Tibial nerve (tissue), 4 donors: Measurements from ENCODE around the gene GRIN2C. TPM values are rescaled to one million over a fixed set of nuclear protein-coding genes. Genes with fewer than 3 reads are reported as not detected.
"Not testable (repeated sequence)": the region's sequence is repeated elsewhere in the genome, so short reads cannot be mapped to it uniquely, and the experiment has no call there.

Source experiments
- DNase-seq, 2 donors: peaks; one replicate each; pipeline ENCODE4 v3.0.0-alpha.2; 2019; ENCODE audit warnings: low spot score in 2 of 2
- H3K27ac ChIP-seq, 4 donors: fragments of 200-600 bp; sonication (generic) in 3 of 4; one replicate each; pipeline ENCODE4 v1.5.1; 2017 to 2019; ENCODE audit warnings: mild to moderate bottlenecking in 1 of 4
- H3K27me3 ChIP-seq, 2 donors: fragments of 200-600 bp; sonication (generic) in 1 of 2; one replicate each; pipeline versions ENCODE4 v1.5.1 to v1.6.0; 2017 to 2019
- H3K36me3 ChIP-seq, 3 donors: fragments of 200-600 bp; sonication (generic); one replicate each; pipeline ENCODE4 v1.5.1; 2018 to 2019
- H3K4me1 ChIP-seq, 4 donors: fragments of 200-600 bp; sonication (generic) in 3 of 4; one replicate each; pipeline ENCODE4 v1.5.1; 2017 to 2019
- H3K4me3 ChIP-seq, 4 donors: fragments of 200-600 bp; sonication (generic) in 3 of 4; one replicate each; pipeline ENCODE4 v1.5.1; 2017 to 2019; ENCODE audit warnings: mild to moderate bottlenecking in 1 of 4, moderate library complexity in 1 of 4
- H3K9me3 ChIP-seq, 4 donors: fragments of 200-600 bp; sonication (generic) in 3 of 4; one replicate each; pipeline ENCODE4 v1.5.1; 2017 to 2019
- CTCF ChIP-seq, 5 experiments: fragments of 200-600 bp in 3 of 5; fragments of 450-650 bp in 2 of 5; sonication (generic) in 3 of 5; IDR thresholded peaks; one replicate each; pipeline ENCODE4 v1.5.1; 2016 to 2019; ENCODE audit warnings: antibody characterized with exemption in 5 of 5, mild to moderate bottlenecking in 3 of 5, moderate library complexity in 2 of 5
- EP300 ChIP-seq, 2 donors: sonication (generic); formaldehyde crosslinking; IDR thresholded peaks; one replicate each; pipeline ENCODE4 v1.6.1; 2017; ENCODE audit warnings: antibody characterized with exemption in 2 of 2, mild to moderate bottlenecking in 1 of 2
- POLR2A ChIP-seq, 2 donors: fragments of 450-650 bp; IDR thresholded peaks; one replicate each; pipeline ENCODE4 v1.6.1; 2017; ENCODE audit warnings: antibody characterized with exemption in 2 of 2, mild to moderate bottlenecking in 2 of 2, moderate library complexity in 2 of 2
- WGBS, 2 donors: methylation state at CpG; one replicate each; pipeline ENCODE4 v1.1.5; 2018; 5-methylcytosine and 5-hydroxymethylcytosine counted together
- total RNA-seq, 4 donors: library from RNA; depleted of rRNA; stranded (reverse); fragments of >200 nt; gene quantifications; one replicate each; pipeline ENCODE4 v1.1.0, GENCODE V29; 2016

Gene GRIN2C
- total RNA-seq, 4 donors from 2014 or later: 0.22 to 3.6 (median 0.50) TPM

DNA sequence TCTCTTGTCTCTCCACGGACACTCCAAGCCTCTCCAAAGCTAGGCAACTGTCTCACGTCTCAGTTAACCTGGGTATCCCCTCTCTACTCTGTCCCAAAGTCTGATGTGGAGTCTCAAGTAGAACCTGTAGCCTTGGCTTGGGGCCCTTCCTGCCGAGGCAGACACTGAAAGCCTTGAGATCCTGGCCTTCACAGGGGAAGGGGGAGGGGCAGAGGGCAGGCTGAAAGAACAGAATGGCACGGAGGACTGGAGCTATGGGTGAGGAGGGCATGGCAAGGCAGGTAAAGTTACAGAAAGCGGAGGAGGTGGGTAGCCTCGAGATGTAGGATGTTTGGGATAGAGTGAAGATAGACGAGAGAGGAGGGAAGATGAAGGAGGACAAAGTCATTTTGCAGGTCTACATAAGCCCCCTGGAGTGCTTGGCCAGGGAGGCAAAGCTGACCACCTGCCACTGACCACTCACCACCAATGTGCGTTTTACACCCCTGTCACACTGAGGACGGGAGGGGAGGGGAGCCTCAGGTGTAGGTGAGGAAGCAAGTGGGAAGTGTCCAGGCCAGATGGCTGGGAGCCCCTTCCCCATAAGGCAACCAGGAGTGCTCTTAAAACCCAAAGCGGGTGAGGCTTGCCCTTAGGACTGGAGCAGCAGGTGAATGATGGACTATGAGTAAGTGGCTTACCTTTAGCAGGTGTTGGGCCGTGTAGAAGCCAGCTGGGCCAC, 11.8 kb upstream of the GRIN2C start:
- H3K27me3 ChIP-seq: no peaks in the 10 kb centered on the region
- peaks cover 0 to 24% (median 11%) of the 10 kb centered on the region in 4 donors for H3K4me1 ChIP-seq
- no peak for DNase-seq
- TF ChIP-seq EP300 (IDR thresholded peaks at IDR 0.05) (no peak), POLR2A (IDR thresholded peaks at IDR 0.05) (no peak), CTCF (IDR thresholded peaks at IDR 0.05) (no peak)
- 78 to 85% methylated on average over 11 of the region's 11 CpGs for WGBS, 2 donors
- peak overlapping the region in 1 of 4 donors; percentile 71 for H3K4me3 ChIP-seq
- H3K36me3 ChIP-seq: peaks cover 0 to 8% (median 0%) of the 10 kb centered on the region in 3 donors
- H3K27ac ChIP-seq: no peak overlapping the region
- H3K9me3 ChIP-seq: no peaks in the 10 kb centered on the region

- no peak for TF ChIP-seq POLR2A (IDR thresholded peaks at IDR 0.05)
- TF ChIP-seq CTCF (IDR thresholded peaks at IDR 0.05): no peak
- TF ChIP-seq EP300 (IDR thresholded peaks at IDR 0.05): no peak
- DNase-seq: no peak
- WGBS, 2 donors: 75 to 77% methylated on average over 3 of the region's 3 CpGs
Observed at GRCh38 chr17:74870512-74870911, 10.8 kb upstream of the GRIN2C start.

GRCh38 chr17:74870028-74870427, 10.3 kb upstream of the GRIN2C start:
- H3K36me3 ChIP-seq: peaks cover 0 to 12% (median 0%) of the 10 kb centered on the region in 3 donors
- H3K27me3 ChIP-seq, H3K27ac ChIP-seq, H3K4me3 ChIP-seq, DNase-seq, H3K9me3 ChIP-seq: not testable (repeated sequence)
- H3K4me1 ChIP-seq: peaks cover 0 to 24% (median 11%) of the 10 kb centered on the region in 4 donors
- 88 to 89% methylated on average over 8 to 9 of the region's 9 CpGs for WGBS, 2 donors

More at GRCh38 chr17:74870512-74870911, 10.8 kb upstream of the GRIN2C start:
- Histone ChIP-seq H3K4me3 (no peak overlapping the region), H3K9me3 (no peaks in the 10 kb centered on the region), H3K4me1 (peaks cover 0 to 24% (median 11%) of the 10 kb centered on the region in 4 donors), H3K27me3 (no peaks in the 10 kb centered on the region), H3K27ac (no peak overlapping the region), H3K36me3 (peaks cover 0 to 12% (median 0%) of the 10 kb centered on the region in 3 donors)

DNA sequence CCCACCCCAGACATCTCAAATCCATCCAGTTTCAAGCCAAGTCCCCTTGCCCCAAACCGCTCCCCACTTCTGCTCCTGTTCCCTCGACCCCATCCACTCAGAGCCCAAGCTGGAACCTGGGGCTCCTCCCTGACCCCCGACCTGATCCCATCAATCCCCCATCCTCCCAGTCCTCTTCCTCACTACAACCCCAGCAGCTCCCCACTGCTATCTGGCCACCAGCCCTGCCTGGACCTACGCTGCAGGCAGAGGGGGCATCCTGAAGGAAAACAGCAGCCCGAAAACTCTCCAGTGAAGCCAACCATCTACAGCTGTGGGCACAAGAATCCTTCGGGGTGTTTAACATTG, 9.2 kb upstream of the GRIN2C start:
- WGBS, 2 donors: 85 to 96% methylated on average over 6 of the region's 6 CpGs

DNA sequence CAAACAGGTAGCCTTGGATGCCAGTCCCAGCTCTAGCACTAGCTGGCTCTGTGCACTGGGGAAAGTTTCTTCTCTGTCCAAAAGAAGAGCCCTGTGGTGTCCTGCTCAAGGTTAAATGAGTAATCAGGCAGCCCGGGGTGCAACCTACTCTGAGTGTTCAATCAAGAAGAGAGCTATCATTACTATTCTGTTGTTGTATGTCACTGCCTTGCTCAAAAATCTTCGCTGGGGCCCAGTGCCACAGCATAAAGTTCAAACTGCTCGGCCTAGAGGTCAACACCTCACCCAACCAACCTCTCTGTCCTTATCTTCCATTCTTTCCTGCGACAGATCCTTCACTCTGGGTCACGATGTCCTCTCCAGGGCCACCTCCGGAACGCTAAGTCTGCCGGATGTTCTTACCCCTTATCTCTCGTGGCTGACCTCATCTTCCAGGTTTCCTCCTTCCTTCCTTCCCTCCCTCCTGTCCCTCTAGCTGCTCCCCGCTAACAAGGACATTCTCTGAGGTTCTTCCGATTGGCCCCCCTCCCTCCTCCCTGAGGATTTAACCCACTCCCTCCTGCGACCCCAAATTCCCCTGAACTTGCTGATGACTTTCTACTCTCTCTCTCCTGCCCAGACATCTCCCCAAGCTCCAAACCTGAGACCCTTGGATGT, 8.7 kb upstream of the GRIN2C start:
- H3K36me3 ChIP-seq: peaks cover 0 to 17% (median 0%) of the 10 kb centered on the region in 3 donors
- H3K4me3 ChIP-seq: no peak overlapping the region
- no peaks in the 10 kb centered on the region for H3K27me3 ChIP-seq
- WGBS, 2 donors: 75 to 79% methylated on average over 12 of the region's 12 CpGs
- peaks cover 0 to 22% (median 8%) of the 10 kb centered on the region in 4 donors for H3K4me1 ChIP-seq
- no peak for DNase-seq
- TF ChIP-seq CTCF (IDR thresholded peaks at IDR 0.05) (no peak), POLR2A (IDR thresholded peaks at IDR 0.05) (no peak)
- no peak overlapping the region for H3K27ac ChIP-seq
- no peaks in the 10 kb centered on the region for H3K9me3 ChIP-seq

More for the DNA sequence above, 9.2 kb upstream of the GRIN2C start:
- Histone ChIP-seq H3K27me3 (no peaks in the 10 kb centered on the region), H3K36me3 (peaks cover 0 to 14% (median 0%) of the 10 kb centered on the region in 3 donors), H3K4me1 (peaks cover 0 to 25% (median 10%) of the 10 kb centered on the region in 4 donors), H3K4me3 (no peak overlapping the region), H3K27ac (no peak overlapping the region), H3K9me3 (no peaks in the 10 kb centered on the region)
- DNase-seq: no peak
- no peak for TF ChIP-seq POLR2A (IDR thresholded peaks at IDR 0.05)
- TF ChIP-seq CTCF (IDR thresholded peaks at IDR 0.05): no peak
- no peak for TF ChIP-seq EP300 (IDR thresholded peaks at IDR 0.05)
